ENCODE measurements around the gene CCBE1.

CCBE1 gene

GRCh38 chr18:59663096-59663495 lies 34.1 kb downstream of the CCBE1 start:
- no peak overlapping the region for H3K4me3 ChIP-seq (ENCODE audit: low read length)
- DNase-seq (ENCODE audit: low read depth), result no peak

GRCh38 chr18:59661891-59662701 lies 35.1 kb downstream of the CCBE1 start:
- DNase-seq (ENCODE audit: low read depth), result peak; percentile 56
- no peak for TF ChIP-seq CTCF (conservative IDR thresholded peaks at IDR 0.05; ENCODE audit: low read length)
- no peak overlapping the region for H3K4me3 ChIP-seq (ENCODE audit: low read length)

More at GRCh38 chr18:59663096-59663495, 34.1 kb downstream of the CCBE1 start:
- no peak for TF ChIP-seq CTCF (conservative IDR thresholded peaks at IDR 0.05; ENCODE audit: low read length)

- H3K4me3 ChIP-seq (ENCODE audit: low read length), result no peak overlapping the region
- TF ChIP-seq CTCF (conservative IDR thresholded peaks at IDR 0.05; ENCODE audit: low read length), result no peak
- peak; percentile 93 for DNase-seq (ENCODE audit: low read depth)
Observed at GRCh38 chr18:59660786-59661743, 36.2 kb downstream of the CCBE1 start.

- peak overlapping the region; percentile 60 for H3K4me3 ChIP-seq (ENCODE audit: low read length)
Observed at GRCh38 chr18:59660366-59660765, 36.9 kb downstream of the CCBE1 start.

GRCh38 chr18:59659508-59660170 lies 37.6 kb downstream of the CCBE1 start:
- peak; percentile 20; the same call in 1 of the 2 replicates for TF ChIP-seq CTCF (conservative IDR thresholded peaks at IDR 0.05; ENCODE audit: low read length)
- no peak for DNase-seq (ENCODE audit: low read depth)
- H3K4me3 ChIP-seq (ENCODE audit: low read length), result peak overlapping the region; percentile 60

More at GRCh38 chr18:59660366-59660765, 36.9 kb downstream of the CCBE1 start:
- TF ChIP-seq CTCF (conservative IDR thresholded peaks at IDR 0.05; ENCODE audit: low read length), result no peak
- DNase-seq (ENCODE audit: low read depth), result no peak

- no peak for TF ChIP-seq CTCF (conservative IDR thresholded peaks at IDR 0.05; ENCODE audit: low read length)
- H3K4me3 ChIP-seq (ENCODE audit: low read length), result peak overlapping the region; percentile 60
- no peak for DNase-seq (ENCODE audit: low read depth)
Observed at GRCh38 chr18:59658941-59659340, 38.3 kb downstream of the CCBE1 start.
